T-helper 2 cell treated with Interferon-gamma antibody and Interleukin-4, amounts not matched to agents 100 ng/mL and 5 ng/mL, for 36 hours (primary cell): Measurements from ENCODE around the gene COL5A3. TPM values are rescaled to one million over a fixed set of nuclear protein-coding genes. Genes with fewer than 3 reads are reported as not detected.
"Not testable (repeated sequence)": the region's sequence is repeated elsewhere in the genome, so short reads cannot be mapped to it uniquely, and the experiment has no call there.

Source experiments
- intact Hi-C: fragments of 100-400 bp; cut with micrococcal nuclease; formaldehyde crosslinking; loops from one replicate; pipeline ENCODE4 v1.15.1; 2023
- total RNA-seq: library from RNA; stranded (reverse); gene quantifications from 2 replicates; pipeline ENCODE4 v1.2.3, GENCODE V29; 2022

Gene COL5A3
- total RNA-seq, 1 donor from 2014 or later, result not detected

GRCh38 chr19:9939301-9939913 lies 70.9 kb downstream of the COL5A3 start:
- intact Hi-C loops, result no loop called here

- intact Hi-C loops, result no loop called here
Measured at GRCh38 chr19:9937001-9937411, 73.3 kb downstream of the COL5A3 start.

- intact Hi-C loops, result no loop called here
Measured at GRCh38 chr19:9936326-9937000, 73.8 kb downstream of the COL5A3 start, which contains the start of gene OLFM2. Gene OLFM2, minus strand, starts transcription at chr19:9936515. Its CDS starts 149 bp downstream, at chr19:9936366.

- intact Hi-C loops, result no loop called here
Measured at GRCh38 chr19:9935506-9936325, 74.6 kb downstream of the COL5A3 start.

GRCh38 chr19:9934132-9934950 lies 76.0 kb downstream of the COL5A3 start:
- intact Hi-C loops, result loop anchor here (1.0 to 5.0 kb wide), 2 partner anchors 178 to 455 kb away; partner anchors contain the start of gene P2RY11

GRCh38 chr19:9932835-9933234 lies 77.5 kb downstream of the COL5A3 start:
- intact Hi-C loops, result loop anchor here (5.0 kb wide), 1 partner anchor 179 kb away; the partner anchor contains the start of gene P2RY11

GRCh38 chr19:9931629-9932028 lies 78.7 kb downstream of the COL5A3 start:
- intact Hi-C loops, result loop anchor here (1.0 to 5.0 kb wide), 2 partner anchors 96 to 181 kb away; partner anchors contain the start of gene P2RY11

- intact Hi-C loops, result no loop called here
Measured at GRCh38 chr19:9923440-9923839, 86.9 kb downstream of the COL5A3 start.

GRCh38 chr19:9922782-9923379 lies 87.4 kb downstream of the COL5A3 start:
- intact Hi-C loops, result not testable (repeated sequence)

- intact Hi-C loops, result no loop called here
Measured at GRCh38 chr19:9917321-9917720, 93.0 kb downstream of the COL5A3 start.

GRCh38 chr19:9916719-9917118 lies 93.6 kb downstream of the COL5A3 start:
- intact Hi-C loops, result no loop called here

GRCh38 chr19:9914315-9915207 lies 95.7 kb downstream of the COL5A3 start:
- intact Hi-C loops, result loop anchor here (2.0 to 5.0 kb wide), 3 partner anchors 56 to 777 kb away; no protein-coding TSS in a partner anchor

GRCh38 chr19:9914001-9914314 lies 96.3 kb downstream of the COL5A3 start:
- intact Hi-C loops, result loop anchor here (2.0 to 5.0 kb wide), 3 partner anchors 55 to 777 kb away; no protein-coding TSS in a partner anchor

- intact Hi-C loops, result loop anchor here (5.0 kb wide), 2 partner anchors 286 to 776 kb away; no protein-coding TSS in a partner anchor
Measured at GRCh38 chr19:9913237-9914000, 96.9 kb downstream of the COL5A3 start.

GRCh38 chr19:9912551-9913236 lies 97.6 kb downstream of the COL5A3 start:
- intact Hi-C loops, result loop anchor here (5.0 kb wide), 2 partner anchors 285 to 775 kb away; no protein-coding TSS in a partner anchor

- intact Hi-C loops, result loop anchor here (5.0 kb wide), 2 partner anchors 284 to 774 kb away; no protein-coding TSS in a partner anchor
Measured at GRCh38 chr19:9911524-9912185, 98.6 kb downstream of the COL5A3 start.

GRCh38 chr19:9910625-9911024 lies 99.7 kb downstream of the COL5A3 start:
- intact Hi-C loops, result loop anchor here (5.0 kb wide), 2 partner anchors 283 to 773 kb away; no protein-coding TSS in a partner anchor
